ENCODE measurements around the gene GNRH2. TPM values are rescaled to one million over a fixed set of nuclear protein-coding genes. Genes with fewer than 3 reads are reported as not detected.

The GNRH2 gene
- total and polyA plus RNA-seq, 2 of the 8 experiments (the other 6 are each of a cell fraction or from before 2014, with no cell fraction given): 0.09 to 0.82 TPM

- Histone ChIP-seq H3K23me2 (ENCODE audit: low read depth, low read length) (peaks cover 1% of the 10 kb centered on the region; the same call in 1 of the 2 replicates), H2BK20ac (ENCODE audit: low read length) (no peak overlapping the region), H2BK12ac (ENCODE audit: low read depth, low read length) (no peak overlapping the region), H2BK5ac (ENCODE audit: low read depth, low read length) (no peak overlapping the region), H3K36me3 (ENCODE audit: control insufficient read depth in 2 of 4, insufficient read depth in 4 of 4, low read length in 3 of 4) (peaks cover 0 to 19% (median 7%) of the 10 kb centered on the region in 4 experiments; a peak in 5 of 8 replicates), H3K27ac (ENCODE audit: low read depth, low read length) (no peak overlapping the region), H4K20me1 (replicated peaks in 1 of 2; ENCODE audit: control insufficient read depth in 1 of 2, insufficient read depth in 2 of 2, low read length in 2 of 2) (peaks cover 0 to 2% of the 10 kb centered on the region in 2 experiments), H3K4me2 (ENCODE audit: insufficient read depth in 1 of 2, low read depth in 2 of 2, low read length in 2 of 2) (no peak overlapping the region), H3K14ac (ENCODE audit: insufficient read length) (no peak overlapping the region), H2AK5ac (ENCODE audit: low read depth, low read length) (no peak overlapping the region), H3K27me3 (replicated peaks in 1 of 4; ENCODE audit: control insufficient read depth in 3 of 4, extremely low read depth in 1 of 4, insufficient read depth in 3 of 4, low read length in 3 of 4) (no peaks in the 10 kb centered on the region), H3K4ac (replicated peaks; ENCODE audit: insufficient read length, low read depth, low read length) (no peak overlapping the region), H3K4me1 (replicated peaks in 1 of 4; ENCODE audit: control insufficient read depth in 3 of 4, insufficient read depth in 4 of 4, low read length in 3 of 4) (peaks cover 0 to 5% (median 2%) of the 10 kb centered on the region in 4 experiments; a peak in 1 of 7 replicates), H4K91ac (replicated peaks; ENCODE audit: insufficient read length, low read length) (no peak overlapping the region), H4K5ac (ENCODE audit: insufficient read length, low read depth, low read length) (no peak overlapping the region), H3K79me2 (ENCODE audit: control insufficient read depth in 1 of 2, insufficient read depth in 2 of 2, low read length in 2 of 2) (no peaks in the 10 kb centered on the region), H3K9ac (replicated peaks in 1 of 4; ENCODE audit: extremely low read depth in 1 of 4, low read depth in 3 of 4, low read length in 3 of 4) (no peak overlapping the region), H2AFZ (ENCODE audit: low read length) (no peak overlapping the region), H3K56ac (replicated peaks; ENCODE audit: insufficient read length, low read depth, low read length) (no peak overlapping the region), H2BK15ac (ENCODE audit: low read length) (no peak overlapping the region), H3K23ac (ENCODE audit: insufficient read length) (no peak overlapping the region), H3K9me3 (ENCODE audit: insufficient read depth in 2 of 2, low read depth in 1 of 2, low read length in 1 of 2) (no peaks in the 10 kb centered on the region), H3K79me1 (ENCODE audit: low read depth, low read length) (no peaks in the 10 kb centered on the region), H4K8ac (ENCODE audit: extremely low read depth, insufficient read depth, low read length) (no peak overlapping the region), H2BK120ac (replicated peaks; ENCODE audit: low read depth, low read length) (no peak overlapping the region), H3K4me3 (ENCODE audit: extremely low read depth in 1 of 4, insufficient read depth in 2 of 4, low read depth in 3 of 4, low read length in 4 of 4) (no peak overlapping the region), H3K18ac (ENCODE audit: extremely low read depth, low read length) (no peak overlapping the region)
- CTCF ChIA-PET (ENCODE audit: partially characterized antibody): interaction anchor here (0.7 kb wide), 2 partner anchors 8 to 102 kb away, joined by 3 read pairs; no protein-coding TSS in a partner anchor
- DNase-seq (ENCODE audit: low read depth in 1 of 2, low spot score in 2 of 2): no peak
- FAIRE-seq: no peak
- POLR2A ChIA-PET (ENCODE audit: partially characterized antibody): no interaction called here
- WGBS, 2 experiments (ENCODE audit: extremely low coverage in 1 of 2, insufficient coverage in 1 of 2, insufficient read length in 1 of 2, insufficient replicate concordance in 2 of 2, low coverage in 1 of 2, low lambda C conversion rate in 2 of 2, missing lambda C conversion rate in 1 of 2): 93% methylated on average over 1 of the region's 2 CpGs; no CpG with 5 or more reads in 1 of the 2 experiments
- TF ChIP-seq, protein P1, sequence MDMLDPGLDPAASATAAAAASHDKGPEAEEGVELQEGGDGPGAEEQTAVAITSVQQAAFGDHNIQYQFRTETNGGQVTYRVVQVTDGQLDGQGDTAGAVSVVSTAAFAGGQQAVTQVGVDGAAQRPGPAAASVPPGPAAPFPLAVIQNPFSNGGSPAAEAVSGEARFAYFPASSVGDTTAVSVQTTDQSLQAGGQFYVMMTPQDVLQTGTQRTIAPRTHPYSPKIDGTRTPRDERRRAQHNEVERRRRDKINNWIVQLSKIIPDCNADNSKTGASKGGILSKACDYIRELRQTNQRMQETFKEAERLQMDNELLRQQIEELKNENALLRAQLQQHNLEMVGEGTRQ (IDR thresholded peaks at IDR 0.05; ENCODE audit: low read length): no peak
- no peak for TF ChIP-seq SIX5 (IDR thresholded peaks at IDR 0.05; ENCODE audit: low read depth, low read length)
These were observed 40.0 kb upstream of the GNRH2 start for GRCh38 chr20:3003416-3003815.

Data from H1 (cell line).